ENCODE results near the gene CKMT2. TPM values are rescaled to one million over a fixed set of nuclear protein-coding genes. Genes with fewer than 3 reads are reported as not detected.
"Not testable (repeated sequence)": the region's sequence is repeated elsewhere in the genome, so short reads cannot be mapped to it uniquely, and the experiment has no call there.

The CKMT2 gene
- total and polyA plus RNA-seq, 2 experiments from 2014 or later = 5.0 to 7.8 TPM

DNA sequence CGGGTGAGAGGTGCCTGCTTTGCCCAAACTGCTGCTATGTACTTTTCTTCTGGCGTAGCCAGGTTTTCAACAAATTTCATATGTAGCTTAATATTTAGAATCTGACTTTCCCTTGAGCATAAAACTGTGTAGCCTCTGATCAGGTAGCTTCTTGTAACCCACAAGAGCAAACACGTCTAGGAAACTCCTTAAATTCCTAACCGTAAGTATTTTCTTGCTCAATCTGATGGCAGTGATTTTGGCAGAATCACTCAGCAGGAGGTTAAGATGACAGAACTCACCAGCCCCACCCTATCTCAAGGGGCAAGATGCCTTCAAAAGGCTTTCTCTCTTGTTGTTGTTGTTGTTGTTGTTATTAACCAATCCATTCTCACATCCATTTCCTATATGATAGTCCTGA lies 20.8 kb downstream of the CKMT2 start:
- Histone ChIP-seq H3K27me3 (no peaks in the 10 kb centered on the region), H4K20me1 (ENCODE audit: insufficient read depth, poor library complexity, severe bottlenecking) (no peaks in the 10 kb centered on the region), H2AFZ (no peak overlapping the region), H3K27ac (no peak overlapping the region), H3K4me1 (ENCODE audit: insufficient read depth) (no peaks in the 10 kb centered on the region), H3K9me3 (ENCODE audit: low read depth) (no peaks in the 10 kb centered on the region), H3K9me2 (replicated peaks; ENCODE audit: insufficient read depth) (no peaks in the 10 kb centered on the region), H3K4me3 (no peak overlapping the region), H3K36me3 (replicated peaks; ENCODE audit: insufficient read depth, low read depth) (no peaks in the 10 kb centered on the region), H3K4me2 (no peak overlapping the region), H3K79me2 (no peaks in the 10 kb centered on the region)
- DNase-seq (ENCODE audit: low spot score) = no peak
- TF ChIP-seq EZH2 (IDR thresholded peaks at IDR 0.05; ENCODE audit: borderline replicate concordance) (no peak), EZH2phosphoT487 (IDR thresholded peaks at IDR 0.05; ENCODE audit: low read depth, severe bottlenecking, unreplicated experiment) (no peak)
- TF ChIP-seq, protein P1, sequence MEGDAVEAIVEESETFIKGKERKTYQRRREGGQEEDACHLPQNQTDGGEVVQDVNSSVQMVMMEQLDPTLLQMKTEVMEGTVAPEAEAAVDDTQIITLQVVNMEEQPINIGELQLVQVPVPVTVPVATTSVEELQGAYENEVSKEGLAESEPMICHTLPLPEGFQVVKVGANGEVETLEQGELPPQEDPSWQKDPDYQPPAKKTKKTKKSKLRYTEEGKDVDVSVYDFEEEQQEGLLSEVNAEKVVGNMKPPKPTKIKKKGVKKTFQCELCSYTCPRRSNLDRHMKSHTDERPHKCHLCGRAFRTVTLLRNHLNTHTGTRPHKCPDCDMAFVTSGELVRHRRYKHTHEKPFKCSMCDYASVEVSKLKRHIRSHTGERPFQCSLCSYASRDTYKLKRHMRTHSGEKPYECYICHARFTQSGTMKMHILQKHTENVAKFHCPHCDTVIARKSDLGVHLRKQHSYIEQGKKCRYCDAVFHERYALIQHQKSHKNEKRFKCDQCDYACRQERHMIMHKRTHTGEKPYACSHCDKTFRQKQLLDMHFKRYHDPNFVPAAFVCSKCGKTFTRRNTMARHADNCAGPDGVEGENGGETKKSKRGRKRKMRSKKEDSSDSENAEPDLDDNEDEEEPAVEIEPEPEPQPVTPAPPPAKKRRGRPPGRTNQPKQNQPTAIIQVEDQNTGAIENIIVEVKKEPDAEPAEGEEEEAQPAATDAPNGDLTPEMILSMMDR (IDR thresholded peaks at IDR 0.05; ENCODE audit: poor library complexity) = no peak
- WGBS (ENCODE audit: low lambda C conversion rate, missing lambda C conversion rate) = 96% methylated on average over 4 of the region's 4 CpGs

DNA sequence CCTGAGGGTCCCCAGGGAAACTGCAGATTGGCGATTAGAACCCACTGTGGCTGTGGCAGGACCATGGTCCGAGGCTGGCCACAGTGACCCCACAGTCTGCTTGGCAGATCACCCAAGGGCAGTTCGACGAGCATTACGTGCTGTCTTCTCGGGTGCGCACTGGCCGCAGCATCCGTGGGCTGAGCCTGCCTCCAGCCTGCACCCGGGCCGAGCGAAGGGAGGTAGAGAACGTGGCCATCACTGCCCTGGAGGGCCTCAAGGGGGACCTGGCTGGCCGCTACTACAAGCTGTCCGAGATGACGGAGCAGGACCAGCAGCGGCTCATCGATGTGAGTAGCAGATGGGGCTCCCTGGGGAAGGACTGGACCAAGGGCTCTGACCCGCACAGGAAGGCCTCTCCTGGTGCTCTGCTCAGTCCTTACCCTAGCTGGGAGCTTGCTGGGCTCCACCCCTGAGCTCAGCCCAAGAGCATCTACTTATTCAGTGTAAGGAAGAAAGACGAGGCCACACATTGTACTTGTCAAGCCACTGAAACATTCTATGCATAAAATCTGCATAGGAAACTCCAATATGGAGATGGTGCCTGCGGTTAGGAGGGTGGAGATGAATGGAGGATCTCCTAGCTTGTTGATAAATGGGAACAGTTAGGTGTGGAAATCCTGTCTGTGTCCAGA lies 21.9 kb downstream of the CKMT2 start:
- 97% methylated on average over 21 of the region's 21 CpGs for WGBS (ENCODE audit: low lambda C conversion rate, missing lambda C conversion rate)
- no peak overlapping the region for H3K4me2 ChIP-seq
- no peaks in the 10 kb centered on the region for H3K36me3 ChIP-seq (replicated peaks; ENCODE audit: insufficient read depth, low read depth)
- no peaks in the 10 kb centered on the region for H3K9me3 ChIP-seq (ENCODE audit: low read depth)
- H3K79me2 ChIP-seq = peaks cover 4% of the 10 kb centered on the region
- TF ChIP-seq, protein P1 (IDR thresholded peaks at IDR 0.05; ENCODE audit: poor library complexity) = no peak
- no peak for TF ChIP-seq EZH2 (IDR thresholded peaks at IDR 0.05; ENCODE audit: borderline replicate concordance)
- TF ChIP-seq EZH2phosphoT487 (IDR thresholded peaks at IDR 0.05; ENCODE audit: low read depth, severe bottlenecking, unreplicated experiment) = no peak
- H3K4me3 ChIP-seq = no peak overlapping the region
- no peak overlapping the region for H2AFZ ChIP-seq
- no peak overlapping the region for H3K27ac ChIP-seq
- H4K20me1 ChIP-seq (ENCODE audit: insufficient read depth, poor library complexity, severe bottlenecking) = no peaks in the 10 kb centered on the region
- H3K4me1 ChIP-seq (ENCODE audit: insufficient read depth) = no peaks in the 10 kb centered on the region
- no peaks in the 10 kb centered on the region for H3K27me3 ChIP-seq
- H3K9me2 ChIP-seq (replicated peaks; ENCODE audit: insufficient read depth) = no peaks in the 10 kb centered on the region
- DNase-seq (ENCODE audit: low spot score) = no peak

DNA sequence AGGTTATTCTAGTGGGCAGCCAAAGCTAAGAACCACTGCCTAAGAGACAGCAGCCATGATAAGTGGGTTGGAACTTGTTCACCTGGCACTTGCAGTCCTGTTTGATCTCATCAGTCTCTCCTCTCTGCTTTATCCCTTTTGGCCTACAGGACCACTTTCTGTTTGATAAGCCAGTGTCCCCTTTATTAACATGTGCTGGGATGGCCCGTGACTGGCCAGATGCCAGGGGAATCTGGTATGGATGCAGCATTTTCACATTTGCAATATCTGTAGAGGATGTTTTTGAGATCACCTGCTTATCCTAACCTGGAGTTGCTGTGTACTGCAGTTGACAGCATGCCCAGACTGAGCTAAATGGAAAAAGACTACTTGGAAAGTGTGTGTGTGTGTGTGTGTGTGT lies 23.6 kb downstream of the CKMT2 start:
- Histone ChIP-seq H3K4me3 (no peak overlapping the region), H3K27me3 (no peaks in the 10 kb centered on the region), H3K9me3 (ENCODE audit: low read depth) (no peaks in the 10 kb centered on the region), H3K9me2 (replicated peaks; ENCODE audit: insufficient read depth) (no peaks in the 10 kb centered on the region), H3K27ac (no peak overlapping the region), H3K4me2 (no peak overlapping the region), H2AFZ (no peak overlapping the region), H3K4me1 (ENCODE audit: insufficient read depth) (no peaks in the 10 kb centered on the region), H3K79me2 (peaks cover 17% of the 10 kb centered on the region), H3K36me3 (replicated peaks; ENCODE audit: insufficient read depth, low read depth) (no peaks in the 10 kb centered on the region), H4K20me1 (ENCODE audit: insufficient read depth, poor library complexity, severe bottlenecking) (no peaks in the 10 kb centered on the region)
- DNase-seq (ENCODE audit: low spot score) = no peak
- TF ChIP-seq EZH2 (IDR thresholded peaks at IDR 0.05; ENCODE audit: borderline replicate concordance) (no peak), EZH2phosphoT487 (IDR thresholded peaks at IDR 0.05; ENCODE audit: low read depth, severe bottlenecking, unreplicated experiment) (no peak)
- TF ChIP-seq, protein P1 (IDR thresholded peaks at IDR 0.05; ENCODE audit: poor library complexity) = no peak
- 96% methylated on average over 1 of the region's 1 CpG for WGBS (ENCODE audit: low lambda C conversion rate, missing lambda C conversion rate)

DNA sequence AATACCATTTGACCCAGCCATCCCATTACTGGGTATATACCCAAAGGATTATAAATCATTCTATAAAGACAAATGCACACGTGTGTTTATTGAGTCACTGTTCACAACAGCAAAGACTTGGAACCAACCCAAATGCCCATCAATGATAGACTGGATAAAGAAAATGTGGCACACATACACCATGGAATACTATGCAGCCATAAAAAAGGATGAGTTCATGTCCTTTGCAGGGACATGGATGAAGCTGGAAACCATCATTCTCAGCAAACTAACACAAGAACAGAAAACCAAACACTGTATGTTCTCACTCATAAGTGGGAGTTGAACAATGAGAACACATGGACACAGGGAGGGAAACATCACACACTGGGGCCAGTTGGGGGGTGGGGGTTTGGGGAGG lies 29.7 kb downstream of the CKMT2 start:
- not testable (repeated sequence) for H2AFZ ChIP-seq; H3K4me2 ChIP-seq; H3K27me3 ChIP-seq; H3K9me2 ChIP-seq (replicated peaks; ENCODE audit: insufficient read depth); H3K4me3 ChIP-seq; H4K20me1 ChIP-seq (ENCODE audit: insufficient read depth, poor library complexity, severe bottlenecking); H3K4me1 ChIP-seq (ENCODE audit: insufficient read depth); DNase-seq (ENCODE audit: low spot score); H3K36me3 ChIP-seq (replicated peaks; ENCODE audit: insufficient read depth, low read depth); H3K9me3 ChIP-seq (ENCODE audit: low read depth); H3K27ac ChIP-seq
- 96% methylated on average over 1 of the region's 1 CpG for WGBS (ENCODE audit: low lambda C conversion rate, missing lambda C conversion rate)
- peaks cover 26% of the 10 kb centered on the region for H3K79me2 ChIP-seq

All from hepatocyte (in vitro differentiated cells).